ENCODE results near the gene GH1.
"Not testable (repeated sequence)": the region's sequence is repeated elsewhere in the genome, so short reads cannot be mapped to it uniquely, and the experiment has no call there.

GRCh38 chr17:63917206-63917605 is 1.4 kb downstream of the GH1 start:
- not testable (repeated sequence) for TF ChIP-seq CTCF (IDR thresholded peaks at IDR 0.05; ENCODE audit: borderline replicate concordance, extremely low read depth, low read length, poor library complexity, severe bottlenecking); EZH2 (IDR thresholded peaks at IDR 0.05; ENCODE audit: borderline replicate concordance, low read depth, low read length, severe bottlenecking)
